Activated naive CD4-positive, alpha-beta T cell treated with anti-CD3 and anti-CD28 coated beads, Interleukin-2, amount 10 ng/mL, durations not matched to agents 7 days and 5 days (primary cell): Measurements from ENCODE around the gene WLS.

Experiments
- CTCF ChIA-PET: fragments of 350-600 bp; sonication (Branson Sonifier 250); formaldehyde crosslinking; loops from one replicate; lab custom pipeline; 2021; ENCODE audit warnings: antibody characterized with exemption; lab: Charles Lee
- DNase-seq: peaks from one replicate; pipeline ENCODE4 v3.0.0-alpha.2; 2020
- H3K27ac Mint-ChIP-seq: one replicate; pipeline ENCODE4 v1.8.0; 2021; ENCODE audit warnings: mild to moderate bottlenecking, moderate library complexity, mixed read lengths
- H3K27me3 Mint-ChIP-seq: one replicate; pipeline ENCODE4 v1.8.0; 2021; ENCODE audit warnings: mild to moderate bottlenecking, mixed read lengths
- H3K36me3 Mint-ChIP-seq: one replicate; pipeline ENCODE4 v1.8.0; 2021; ENCODE audit warnings: mixed read lengths
- H3K4me1 Mint-ChIP-seq: one replicate; pipeline ENCODE4 v1.8.0; 2021; ENCODE audit warnings: mixed read lengths
- H3K4me3 Mint-ChIP-seq: one replicate; pipeline ENCODE4 v1.8.0; 2021; ENCODE audit warnings: mild to moderate bottlenecking, moderate library complexity, mixed read lengths
- H3K9me3 Mint-ChIP-seq: one replicate; pipeline ENCODE4 v1.8.0; 2021; ENCODE audit warnings: mixed read lengths

Gene WLS

DNA sequence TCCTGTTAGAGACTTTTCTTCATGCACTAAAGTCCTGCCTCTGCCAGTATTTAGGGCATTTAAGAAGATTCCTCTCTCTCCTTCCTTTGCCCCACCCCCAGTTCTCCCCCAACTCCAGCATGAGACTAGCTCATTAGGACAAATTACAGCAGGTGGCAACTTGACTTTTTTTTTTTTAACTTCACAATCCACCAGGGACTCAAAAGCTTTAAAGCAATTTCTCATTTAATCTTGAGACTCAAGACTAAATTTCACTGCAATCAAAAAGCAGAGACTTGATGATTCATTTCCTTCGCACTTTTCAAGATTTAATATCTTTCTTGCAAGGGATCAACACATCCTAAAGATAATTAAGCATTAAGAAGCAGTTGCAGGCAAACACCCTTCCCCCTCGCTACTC is 74.9 kb downstream of the WLS start:
- Mint-ChIP-seq H3K27me3 (no peaks in the 10 kb centered on the region), H3K9me3 (no peaks in the 10 kb centered on the region), H3K27ac (no peak overlapping the region), H3K4me3 (no peak overlapping the region), H3K36me3 (no peaks in the 10 kb centered on the region), H3K4me1 (no peaks in the 10 kb centered on the region)
- no peak for DNase-seq
- CTCF ChIA-PET = interaction anchor here (0.8 to 1.8 kb wide), 2 partner anchors 37 to 74 kb away, joined by 3 to 6 read pairs; no protein-coding TSS in a partner anchor

DNA sequence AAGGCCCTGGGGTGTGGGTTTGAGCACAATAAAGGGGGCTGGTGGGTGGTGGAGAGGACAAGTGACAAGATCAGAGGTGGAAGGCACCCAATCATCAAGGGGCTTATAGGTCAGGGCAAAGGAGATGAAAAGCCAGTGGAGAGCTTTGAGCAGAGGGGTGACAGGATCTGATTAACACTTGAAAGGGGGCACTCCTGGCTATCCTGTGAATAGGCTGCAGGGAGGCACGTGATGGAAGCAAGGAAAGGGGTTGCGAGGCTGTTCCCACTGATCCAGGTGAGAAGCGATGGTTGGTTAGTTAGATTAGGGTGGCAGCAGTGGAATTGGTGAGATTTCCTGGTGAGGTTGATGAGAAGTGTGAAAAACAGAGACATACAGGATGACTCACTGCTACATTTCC is 80.6 kb downstream of the WLS start:
- H3K27me3 Mint-ChIP-seq = no peaks in the 10 kb centered on the region
- H3K9me3 Mint-ChIP-seq = no peaks in the 10 kb centered on the region
- H3K4me1 Mint-ChIP-seq = no peaks in the 10 kb centered on the region
- H3K4me3 Mint-ChIP-seq = no peak overlapping the region
- CTCF ChIA-PET = no interaction called here
- H3K36me3 Mint-ChIP-seq = no peaks in the 10 kb centered on the region
- no peak overlapping the region for H3K27ac Mint-ChIP-seq
- DNase-seq = no peak

DNA sequence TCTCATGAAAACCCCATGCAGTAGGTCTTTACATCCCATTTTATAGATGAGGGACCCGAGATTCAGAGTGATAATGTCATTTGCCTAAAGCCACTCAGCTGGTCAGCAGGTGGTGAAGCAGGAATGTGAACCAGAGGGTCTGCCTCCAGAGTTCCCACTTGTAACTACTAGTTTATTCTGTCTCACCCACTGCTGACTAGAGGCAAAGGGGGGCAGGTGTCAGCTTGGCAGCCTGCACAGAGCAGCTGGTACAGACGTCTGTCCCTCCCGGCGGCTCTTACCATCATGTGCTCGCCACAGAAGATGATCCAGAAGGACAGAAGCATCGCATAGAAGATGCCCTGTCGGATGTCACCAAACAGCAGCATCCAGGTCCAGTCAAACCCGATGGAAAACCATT is 82.4 kb downstream of the WLS start:
- Mint-ChIP-seq H3K27ac (no peak overlapping the region), H3K4me3 (no peak overlapping the region), H3K9me3 (no peaks in the 10 kb centered on the region), H3K36me3 (no peaks in the 10 kb centered on the region), H3K4me1 (no peaks in the 10 kb centered on the region), H3K27me3 (no peaks in the 10 kb centered on the region)
- DNase-seq = no peak
- CTCF ChIA-PET = no interaction called here

DNA sequence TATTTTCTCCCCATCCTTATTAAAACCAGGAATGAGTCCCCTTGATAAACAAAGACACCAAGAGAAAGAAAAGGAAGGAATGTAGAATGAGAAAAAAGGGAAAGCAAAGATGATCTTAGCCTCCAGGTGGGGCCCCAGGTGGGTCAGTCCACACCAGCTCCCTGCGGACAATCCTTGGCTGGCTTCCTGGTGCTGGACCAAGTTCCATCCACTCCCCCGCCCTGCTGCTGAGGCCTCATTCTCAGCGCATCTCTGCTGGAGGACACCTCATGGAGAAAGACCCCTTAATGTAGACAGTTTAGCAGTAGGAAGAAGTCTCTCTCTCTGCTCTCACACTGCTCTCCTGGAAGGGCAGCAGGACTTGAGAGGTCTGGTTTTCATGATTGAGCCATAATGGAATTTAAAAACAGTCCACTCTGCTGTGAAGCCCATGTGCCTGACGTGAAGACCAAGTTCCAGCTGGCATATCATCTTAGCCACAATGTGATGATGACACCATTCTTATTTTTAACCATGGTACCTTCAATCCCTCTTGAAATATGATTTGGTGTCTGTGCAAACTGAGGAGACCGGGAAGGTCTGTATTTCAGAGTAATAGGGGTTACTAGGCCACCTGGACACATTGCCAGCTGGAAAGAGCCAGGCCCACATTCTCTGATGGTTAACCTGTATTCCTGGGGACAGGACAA is 83.1 kb downstream of the WLS start:
- Mint-ChIP-seq H3K4me3 (no peak overlapping the region), H3K9me3 (no peaks in the 10 kb centered on the region), H3K27ac (no peak overlapping the region), H3K4me1 (no peaks in the 10 kb centered on the region), H3K36me3 (no peaks in the 10 kb centered on the region), H3K27me3 (no peaks in the 10 kb centered on the region)
- DNase-seq = no peak
- CTCF ChIA-PET = no interaction called here

DNA sequence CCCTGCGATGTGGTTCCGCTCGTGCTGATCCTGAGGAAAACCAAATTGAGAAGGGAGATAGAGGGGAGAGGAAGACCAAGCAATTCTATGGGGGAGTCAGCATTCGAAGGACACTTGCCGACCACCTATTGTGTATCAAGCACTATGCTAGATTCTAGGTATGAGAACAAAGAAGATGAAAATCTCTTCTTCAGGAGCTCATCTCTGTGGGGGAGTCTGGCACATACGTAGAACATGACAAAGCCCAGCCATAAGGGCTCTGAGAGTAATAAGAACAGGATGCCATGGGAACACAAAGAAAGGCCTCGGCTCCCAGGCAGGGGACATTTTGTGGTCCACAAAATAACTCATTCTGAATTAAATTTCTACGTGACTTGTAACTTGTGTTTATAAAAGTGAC is 83.7 kb downstream of the WLS start:
- H3K36me3 Mint-ChIP-seq = no peaks in the 10 kb centered on the region
- H3K9me3 Mint-ChIP-seq = no peaks in the 10 kb centered on the region
- H3K4me3 Mint-ChIP-seq = no peak overlapping the region
- CTCF ChIA-PET = no interaction called here
- no peaks in the 10 kb centered on the region for H3K27me3 Mint-ChIP-seq
- no peaks in the 10 kb centered on the region for H3K4me1 Mint-ChIP-seq
- H3K27ac Mint-ChIP-seq = no peak overlapping the region
- DNase-seq = no peak

DNA sequence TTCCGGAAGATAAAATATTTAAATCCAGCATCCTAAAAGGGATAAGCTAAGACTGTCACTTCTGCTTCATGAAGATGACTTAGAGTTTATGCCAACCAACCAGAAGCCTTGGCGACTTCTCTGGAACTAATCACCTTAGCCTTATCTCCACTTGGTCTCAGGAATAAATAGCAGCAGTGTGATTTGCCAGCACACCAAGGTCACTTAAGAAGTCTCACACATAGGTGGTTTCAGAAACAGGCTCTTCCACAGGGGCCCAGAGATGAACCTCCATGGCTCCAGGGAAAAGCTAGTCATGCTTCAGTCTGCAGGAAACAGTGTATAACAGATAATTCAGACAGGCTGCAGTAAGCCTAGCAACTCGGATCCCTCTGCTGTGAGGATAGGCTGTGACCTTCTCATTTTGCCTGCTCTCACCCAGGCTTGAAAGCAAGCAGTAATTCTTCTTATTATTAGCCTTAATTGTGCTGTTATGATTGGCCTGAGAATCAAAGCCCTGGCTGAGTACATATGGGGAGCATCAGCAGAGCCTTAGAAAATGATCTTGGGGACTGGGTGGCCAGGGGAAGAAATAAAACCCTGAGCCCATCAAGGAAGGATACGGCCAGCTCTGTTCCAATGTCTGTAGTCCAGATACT is 84.7 kb downstream of the WLS start:
- Mint-ChIP-seq H3K36me3 (no peaks in the 10 kb centered on the region), H3K27me3 (no peaks in the 10 kb centered on the region), H3K9me3 (no peaks in the 10 kb centered on the region), H3K4me1 (no peaks in the 10 kb centered on the region), H3K4me3 (no peak overlapping the region), H3K27ac (no peak overlapping the region)
- no peak for DNase-seq
- CTCF ChIA-PET = no interaction called here

DNA sequence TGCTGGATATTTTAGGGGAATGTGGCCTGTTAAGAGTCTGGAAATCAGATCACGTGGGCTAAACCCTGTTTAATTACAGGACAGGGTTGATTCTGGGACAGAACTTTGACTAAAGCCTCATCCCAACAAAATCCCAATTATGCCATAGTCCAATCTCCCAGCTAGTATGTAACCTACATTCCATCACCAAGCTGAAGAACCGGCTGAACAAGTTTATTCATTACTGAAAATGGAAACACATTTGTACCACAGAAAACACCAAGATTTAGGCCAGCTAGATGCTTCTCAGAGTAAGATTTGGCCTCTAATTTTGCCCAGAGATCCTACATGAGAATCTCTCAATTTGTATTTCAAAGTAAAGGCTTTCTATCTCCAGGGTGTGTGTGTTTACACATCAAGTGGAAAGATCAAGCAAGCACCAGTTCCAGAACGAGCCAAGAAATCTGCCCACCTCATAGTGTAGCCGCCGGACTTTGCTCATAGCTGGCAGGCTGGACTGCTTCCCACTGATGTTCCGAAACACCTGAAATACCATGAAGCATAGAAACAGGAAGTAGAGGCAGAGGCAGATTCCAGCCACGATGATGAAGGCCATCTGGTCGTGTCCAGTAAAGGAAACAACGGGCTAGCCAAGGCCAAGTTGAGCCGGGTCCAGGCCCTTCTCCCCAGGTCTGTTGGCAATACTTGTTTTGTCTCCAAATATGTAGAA is 86.8 kb downstream of the WLS start:
- CTCF ChIA-PET = no interaction called here

DNA sequence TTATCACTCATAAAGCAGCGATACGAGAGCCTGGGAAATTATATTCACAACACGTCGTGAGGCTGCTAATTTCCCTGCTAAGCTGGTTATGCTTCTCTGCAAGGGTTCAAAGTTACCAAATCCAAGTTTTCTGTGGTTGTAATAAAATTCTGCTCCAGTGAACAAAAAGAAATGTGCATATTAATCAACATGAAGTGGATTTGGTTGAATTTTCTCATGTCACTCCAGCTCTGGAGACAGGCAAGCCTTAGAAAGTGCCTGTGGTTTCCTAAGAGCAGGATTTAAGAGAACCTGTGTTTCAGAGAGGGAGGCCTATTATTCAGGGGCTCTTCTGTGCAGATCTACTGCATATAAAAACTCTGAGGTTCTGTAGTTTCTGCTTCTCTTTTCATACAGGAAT is 87.5 kb downstream of the WLS start:
- Mint-ChIP-seq H3K27me3 (no peaks in the 10 kb centered on the region), H3K4me1 (no peaks in the 10 kb centered on the region), H3K27ac (no peak overlapping the region), H3K4me3 (no peak overlapping the region), H3K9me3 (no peaks in the 10 kb centered on the region), H3K36me3 (no peaks in the 10 kb centered on the region)
- CTCF ChIA-PET = no interaction called here
- DNase-seq = no peak

More for the DNA sequence above, 86.8 kb downstream of the WLS start:
- H3K27ac Mint-ChIP-seq = no peak overlapping the region
- H3K4me1 Mint-ChIP-seq = no peaks in the 10 kb centered on the region
- no peak for DNase-seq
- H3K27me3 Mint-ChIP-seq = no peaks in the 10 kb centered on the region
- no peaks in the 10 kb centered on the region for H3K36me3 Mint-ChIP-seq
- H3K4me3 Mint-ChIP-seq = no peak overlapping the region
- no peaks in the 10 kb centered on the region for H3K9me3 Mint-ChIP-seq

DNA sequence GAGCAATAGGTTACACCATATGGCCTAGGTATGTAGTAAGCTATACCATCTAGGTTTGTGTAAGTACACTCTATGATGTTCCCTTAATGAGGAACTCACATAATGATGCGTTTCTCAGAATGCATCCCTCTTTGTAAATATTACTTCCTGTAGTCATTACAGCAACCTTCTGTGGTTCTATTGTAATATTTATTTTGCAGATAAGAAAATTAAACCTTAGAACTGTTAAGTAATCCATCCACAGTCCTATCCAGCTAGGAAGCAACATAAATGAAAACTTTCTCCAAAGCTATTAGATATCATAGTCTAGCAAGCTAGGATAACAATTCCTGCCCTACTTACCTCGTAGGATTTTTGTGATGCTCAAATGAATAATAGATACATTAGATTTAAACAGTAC is 88.7 kb downstream of the WLS start:
- CTCF ChIA-PET = no interaction called here
- Mint-ChIP-seq H3K4me1 (no peaks in the 10 kb centered on the region), H3K27ac (no peak overlapping the region), H3K9me3 (no peaks in the 10 kb centered on the region), H3K36me3 (no peaks in the 10 kb centered on the region), H3K27me3 (no peaks in the 10 kb centered on the region), H3K4me3 (no peak overlapping the region)
- no peak for DNase-seq

DNA sequence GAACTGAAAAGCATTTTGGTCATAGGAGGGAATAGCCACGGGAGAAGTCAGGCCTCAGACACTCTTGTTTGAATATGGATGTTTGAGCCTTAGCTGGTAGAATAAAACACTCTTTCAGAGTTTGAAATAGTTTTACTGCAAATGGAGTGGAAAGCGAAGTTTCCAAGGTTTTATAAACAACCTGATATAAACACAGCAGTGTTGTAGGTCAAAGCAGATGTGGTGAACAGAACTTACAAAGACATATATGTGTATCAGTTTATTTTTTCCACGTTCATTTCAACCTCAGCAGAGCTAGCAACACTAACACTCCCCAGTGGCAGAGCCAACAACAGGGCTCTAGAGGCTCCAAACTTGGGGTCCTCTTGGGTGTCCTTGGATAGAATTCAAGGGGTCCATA is 89.9 kb downstream of the WLS start:
- no peaks in the 10 kb centered on the region for H3K9me3 Mint-ChIP-seq
- H3K27ac Mint-ChIP-seq = no peak overlapping the region
- CTCF ChIA-PET = interaction anchor here (1.1 kb wide), 1 partner anchor 10 kb away, joined by 3 read pairs; no protein-coding TSS in a partner anchor
- no peaks in the 10 kb centered on the region for H3K4me1 Mint-ChIP-seq
- no peaks in the 10 kb centered on the region for H3K27me3 Mint-ChIP-seq
- H3K36me3 Mint-ChIP-seq = no peaks in the 10 kb centered on the region
- no peak overlapping the region for H3K4me3 Mint-ChIP-seq
- DNase-seq = no peak

DNA sequence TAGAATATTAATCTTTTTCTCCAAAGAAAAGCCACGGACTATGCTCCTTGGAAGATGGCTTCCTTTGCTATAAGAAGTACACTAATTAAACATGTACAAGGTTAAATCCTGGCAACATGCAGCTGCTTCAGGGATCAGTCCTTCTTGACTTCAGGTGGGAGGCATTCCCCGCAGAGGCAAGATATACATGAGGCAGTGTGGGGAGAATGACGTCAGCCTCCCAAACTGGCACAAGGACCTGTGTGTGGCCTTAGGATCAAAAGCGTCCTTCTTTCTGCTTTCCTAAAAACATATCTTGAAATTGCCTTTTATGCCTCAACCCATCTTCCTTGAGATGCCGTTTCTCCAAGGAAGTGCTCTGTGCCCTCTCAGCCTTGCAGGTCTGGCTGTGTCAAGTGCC is 90.3 kb downstream of the WLS start:
- no peak overlapping the region for H3K27ac Mint-ChIP-seq
- no peak for DNase-seq
- no peaks in the 10 kb centered on the region for H3K4me1 Mint-ChIP-seq
- no peaks in the 10 kb centered on the region for H3K36me3 Mint-ChIP-seq
- H3K9me3 Mint-ChIP-seq = no peaks in the 10 kb centered on the region
- CTCF ChIA-PET = interaction anchor here (1.1 kb wide), 1 partner anchor 9 kb away, joined by 3 read pairs; no protein-coding TSS in a partner anchor
- H3K4me3 Mint-ChIP-seq = no peak overlapping the region
- H3K27me3 Mint-ChIP-seq = no peaks in the 10 kb centered on the region

DNA sequence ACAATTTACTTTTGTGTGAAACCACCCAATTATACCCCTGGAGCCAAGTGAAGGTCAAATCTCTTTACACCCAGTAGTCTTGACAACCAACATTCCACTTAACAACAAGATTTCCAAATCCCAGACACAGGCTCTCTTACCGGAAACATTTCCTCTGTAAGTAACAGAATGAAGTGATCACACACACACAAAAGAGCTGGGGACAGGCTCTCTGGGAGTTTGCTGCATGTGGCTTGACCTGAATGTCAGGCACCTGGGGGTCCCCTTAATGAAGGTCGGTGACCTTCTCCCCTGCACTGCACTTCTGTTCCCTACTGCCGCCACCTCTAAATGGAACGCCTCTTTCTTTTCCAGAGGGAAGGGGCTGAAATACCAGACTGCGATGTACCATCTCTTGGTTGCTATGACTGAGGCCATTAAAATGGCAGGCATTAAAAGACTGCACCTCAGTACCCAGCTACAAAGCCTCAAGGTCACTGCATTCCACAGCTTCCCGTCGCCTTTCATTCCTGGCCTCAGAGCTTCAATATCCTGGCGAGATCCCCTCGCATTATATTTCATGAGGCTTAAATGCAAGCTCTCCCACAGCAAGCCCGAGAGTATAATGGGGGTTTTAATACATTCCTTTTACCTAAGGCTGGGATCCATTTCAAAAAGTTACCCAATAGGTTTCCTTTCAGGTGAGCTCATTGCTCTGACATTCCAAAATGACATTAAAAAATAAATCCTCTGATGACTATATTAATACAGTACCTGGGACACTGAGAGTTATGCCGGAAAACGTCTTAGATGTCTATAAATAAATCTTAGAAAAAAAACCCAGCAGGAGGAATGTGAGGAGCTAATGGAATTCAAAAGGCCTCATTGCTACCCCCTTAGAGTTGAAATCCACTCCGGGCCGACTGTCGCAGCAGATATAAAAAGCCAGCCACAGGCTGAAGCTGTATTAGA is 91.0 kb downstream of the WLS start:
- H3K9me3 Mint-ChIP-seq = no peaks in the 10 kb centered on the region
- H3K4me3 Mint-ChIP-seq = no peak overlapping the region
- DNase-seq = no peak
- no peaks in the 10 kb centered on the region for H3K4me1 Mint-ChIP-seq
- H3K36me3 Mint-ChIP-seq = no peaks in the 10 kb centered on the region
- H3K27me3 Mint-ChIP-seq = no peaks in the 10 kb centered on the region
- CTCF ChIA-PET = interaction anchor here (1.1 kb wide), 1 partner anchor 9 kb away, joined by 3 read pairs; no protein-coding TSS in a partner anchor
- no peak overlapping the region for H3K27ac Mint-ChIP-seq

DNA sequence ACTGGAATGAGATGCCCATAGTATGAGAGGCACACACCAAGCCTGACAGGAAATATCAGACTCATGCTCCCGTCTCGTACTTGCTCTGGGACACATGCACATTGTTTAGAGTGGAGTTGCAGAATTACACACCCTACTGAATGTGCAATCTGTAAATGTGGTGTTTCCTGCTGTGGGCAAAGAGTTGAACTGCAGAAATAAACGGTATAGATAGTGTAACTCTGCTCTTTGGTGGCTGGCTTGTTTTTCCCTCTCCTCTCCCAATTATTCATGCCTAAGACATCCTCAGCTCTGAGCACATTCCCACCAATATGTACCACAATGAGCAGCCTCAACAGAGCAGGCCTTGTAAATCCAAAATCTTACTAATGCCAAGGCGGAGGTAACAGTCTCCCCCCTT is 91.8 kb downstream of the WLS start:
- H3K27ac Mint-ChIP-seq = no peak overlapping the region
- no peaks in the 10 kb centered on the region for H3K27me3 Mint-ChIP-seq
- no peaks in the 10 kb centered on the region for H3K9me3 Mint-ChIP-seq
- CTCF ChIA-PET = no interaction called here
- no peaks in the 10 kb centered on the region for H3K36me3 Mint-ChIP-seq
- H3K4me1 Mint-ChIP-seq = no peaks in the 10 kb centered on the region
- DNase-seq = no peak
- H3K4me3 Mint-ChIP-seq = no peak overlapping the region

DNA sequence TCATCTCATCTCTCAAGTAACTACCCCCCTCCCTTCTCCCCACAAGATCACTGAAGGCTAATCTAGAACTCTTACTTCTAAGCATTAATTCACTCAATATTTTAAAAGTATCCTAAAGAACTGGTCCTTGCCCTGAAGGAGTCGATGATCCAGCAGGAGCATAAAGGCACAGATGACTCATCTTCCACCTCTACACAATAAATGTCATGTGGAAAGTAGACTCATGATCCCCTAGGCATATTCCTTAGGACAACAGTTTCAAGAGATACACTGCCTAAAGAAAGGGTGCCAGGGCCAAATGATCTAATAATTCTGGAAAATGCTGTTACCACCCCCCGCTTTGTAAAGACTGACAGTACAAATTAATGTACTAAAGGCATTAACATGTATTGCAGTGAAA is 96.1 kb downstream of the WLS start:
- Mint-ChIP-seq H3K27ac (no peak overlapping the region), H3K4me1 (no peaks in the 10 kb centered on the region), H3K9me3 (no peaks in the 10 kb centered on the region), H3K36me3 (no peaks in the 10 kb centered on the region), H3K27me3 (no peaks in the 10 kb centered on the region), H3K4me3 (no peak overlapping the region)
- DNase-seq = no peak
- CTCF ChIA-PET = no interaction called here
